LNCAP (cell line): ENCODE measurements around the gene GP1BB.

ENCODE experiments used
- TF ChIP-seq, protein P1 (sequence below): fragments of 450-650 bp; IDR thresholded peaks from 2 replicates; pipeline ENCODE4 v1.5.1; 2017; ENCODE audit warnings: mild to moderate bottlenecking

GP1BB gene

DNA sequence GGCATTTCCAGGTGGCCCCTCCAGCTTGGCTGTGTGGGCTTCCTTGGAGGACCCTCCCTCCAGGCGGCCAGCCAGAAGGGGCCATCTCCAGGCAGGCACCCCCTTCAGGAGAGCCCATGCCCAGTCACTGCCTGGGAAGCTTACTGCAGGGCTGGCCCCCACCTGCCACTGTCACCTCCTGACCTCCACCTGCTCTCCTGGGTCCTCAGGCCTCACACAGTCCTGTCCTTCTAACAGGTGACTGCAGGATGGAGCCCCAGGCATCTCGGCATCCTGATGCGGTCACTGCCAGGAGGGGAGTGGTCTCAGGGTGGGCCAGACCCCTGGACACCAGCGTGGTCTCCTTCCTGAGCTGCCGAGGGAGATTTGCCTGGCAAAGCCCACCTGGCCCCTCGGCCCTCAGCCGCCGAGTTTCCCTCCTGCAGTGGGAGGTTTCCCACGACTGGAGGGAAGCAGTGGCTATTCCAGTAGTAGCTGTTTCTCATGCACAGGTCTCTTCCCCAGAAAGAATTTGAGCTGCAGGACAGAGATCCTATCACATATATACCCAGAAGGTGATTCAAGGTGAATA lies 50.2 kb downstream of the GP1BB start:
- TF ChIP-seq, protein P1, sequence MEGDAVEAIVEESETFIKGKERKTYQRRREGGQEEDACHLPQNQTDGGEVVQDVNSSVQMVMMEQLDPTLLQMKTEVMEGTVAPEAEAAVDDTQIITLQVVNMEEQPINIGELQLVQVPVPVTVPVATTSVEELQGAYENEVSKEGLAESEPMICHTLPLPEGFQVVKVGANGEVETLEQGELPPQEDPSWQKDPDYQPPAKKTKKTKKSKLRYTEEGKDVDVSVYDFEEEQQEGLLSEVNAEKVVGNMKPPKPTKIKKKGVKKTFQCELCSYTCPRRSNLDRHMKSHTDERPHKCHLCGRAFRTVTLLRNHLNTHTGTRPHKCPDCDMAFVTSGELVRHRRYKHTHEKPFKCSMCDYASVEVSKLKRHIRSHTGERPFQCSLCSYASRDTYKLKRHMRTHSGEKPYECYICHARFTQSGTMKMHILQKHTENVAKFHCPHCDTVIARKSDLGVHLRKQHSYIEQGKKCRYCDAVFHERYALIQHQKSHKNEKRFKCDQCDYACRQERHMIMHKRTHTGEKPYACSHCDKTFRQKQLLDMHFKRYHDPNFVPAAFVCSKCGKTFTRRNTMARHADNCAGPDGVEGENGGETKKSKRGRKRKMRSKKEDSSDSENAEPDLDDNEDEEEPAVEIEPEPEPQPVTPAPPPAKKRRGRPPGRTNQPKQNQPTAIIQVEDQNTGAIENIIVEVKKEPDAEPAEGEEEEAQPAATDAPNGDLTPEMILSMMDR, result no peak
